GM12878 (cell line): ENCODE measurements around the gene TDRKH. TPM values are rescaled to one million over a fixed set of nuclear protein-coding genes. Genes with fewer than 3 reads are reported as not detected.

Experiments used
- ATAC-seq: fragments of 200-7000 bp; cut with Tn5 transposase; 3 replicates; pipeline ENCODE4 v1.9.1; 2020; ENCODE audit warnings: mild to moderate bottlenecking, moderate library complexity
- BruUV-seq: library from RNA; stranded (reverse); fragments of 400-500 nt; replicated peaks from 2 replicates; lab custom pipeline; 2021; lab: Mats Ljungman, UMichigan
- CTCF ChIA-PET: fragments of 300-600 bp; sonication (Branson Sonifier 250); formaldehyde crosslinking; extraction: SDS; loops from one replicate; lab custom pipeline; 2021; ENCODE audit warnings: inconsistent platforms; lab: Yijun Ruan, JAX
- POLR2A ChIA-PET: fragments of 350-600 bp; formaldehyde crosslinking; extraction: SDS; loops from one replicate; lab custom pipeline; 2021; ENCODE audit warnings: inconsistent platforms; lab: Charles Lee
- RAD21 ChIA-PET: fragments of 300-600 bp; sonication (Branson Sonifier 250); formaldehyde crosslinking; loops from one replicate; lab custom pipeline; 2023; ENCODE audit warnings: antibody characterized with exemption; ENCODE audit not compliant: unreplicated experiment; lab: Charles Lee
- SMC1A ChIA-PET: fragments of 300-600 bp; sonication (Branson Sonifier 250); formaldehyde crosslinking; loops from one replicate; lab custom pipeline; 2023; ENCODE audit not compliant: unreplicated experiment, uncharacterized antibody; lab: Charles Lee
- DNase-seq: peaks from one replicate; pipeline ENCODE4 v3.0.0-alpha.2; 2011; ENCODE audit warnings: low read depth, low spot score
- FAIRE-seq: peaks from 3 replicates; lab custom pipeline; 2011; peaks lifted over from hg19 to GRCh38; lab: Jason Lieb, UNC
- H2AFZ ChIP-seq: 2 replicates; pipeline ENCODE4 v1.6.0; 2011; ENCODE audit warnings: low read depth, low read length, control low read depth; ENCODE audit not compliant: control insufficient read depth
- H3K27ac ChIP-seq: 2 replicates; pipeline ENCODE4 v1.5.1; 2011; ENCODE audit warnings: control low read depth; ENCODE audit not compliant: control insufficient read depth, insufficient read depth
- H3K27me3 ChIP-seq, 2 experiments: replicated peaks in 1 of 2; 2 replicates each; pipeline versions ENCODE4 v1.6.0 to v1.6.1; 2011; ENCODE audit warnings: low read length in 1 of 2; ENCODE audit not compliant: control insufficient read depth in 2 of 2, insufficient read depth in 2 of 2
- H3K36me3 ChIP-seq, 2 experiments: 2 replicates each; pipeline ENCODE4 v1.5.1; 2011; ENCODE audit warnings: low read length in 1 of 2; ENCODE audit not compliant: control insufficient read depth in 2 of 2, insufficient read depth in 2 of 2
- H3K4me1 ChIP-seq: 2 replicates; pipeline ENCODE4 v1.6.1; 2011; ENCODE audit warnings: mild to moderate bottlenecking, low read length, moderate library complexity, mixed read lengths; ENCODE audit not compliant: control insufficient read depth, insufficient read depth
- H3K4me2 ChIP-seq: 2 replicates; pipeline ENCODE4 v1.6.0; 2011; ENCODE audit warnings: control low read depth; ENCODE audit not compliant: control insufficient read depth, insufficient read depth
- H3K4me3 ChIP-seq: fragments of 200-600 bp; sonication (generic); 2 replicates; pipeline ENCODE4 v1.5.1; 2016
- H3K79me2 ChIP-seq: 2 replicates; pipeline ENCODE4 v1.6.0; 2011; ENCODE audit warnings: low read length; ENCODE audit not compliant: control insufficient read depth, insufficient read depth
- H3K9ac ChIP-seq: 2 replicates; pipeline ENCODE4 v1.8.0; 2011; ENCODE audit warnings: low read length, control low read depth, mixed read lengths; ENCODE audit not compliant: control insufficient read depth, insufficient read depth
- H3K9me3 ChIP-seq: replicated peaks from 3 replicates; pipeline ENCODE4 v1.5.1; 2011; ENCODE audit warnings: mild to moderate bottlenecking, low read length; ENCODE audit not compliant: control insufficient read depth, insufficient read depth
- H4K20me1 ChIP-seq: 2 replicates; pipeline ENCODE4 v1.6.0; 2011; ENCODE audit not compliant: control insufficient read depth, insufficient read depth
- CHD2 ChIP-seq: IDR thresholded peaks from 2 replicates; pipeline ENCODE4 v1.6.1; 2011; ENCODE audit warnings: low read depth, low read length, improper control_type of control experiment, borderline replicate concordance
- EGR1 ChIP-seq, 2 experiments: IDR thresholded peaks; 1 replicate in 1 of 2; 2 replicates in 1 of 2; pipeline ENCODE4 v1.6.1; 2011 to 2012; ENCODE audit warnings: low read depth in 2 of 2, low read length in 2 of 2, borderline replicate concordance in 1 of 2, mild to moderate bottlenecking in 1 of 2, moderate library complexity in 1 of 2
- ESRRA ChIP-seq: IDR thresholded peaks from 2 replicates; pipeline ENCODE4 v1.6.1; 2012; ENCODE audit warnings: mild to moderate bottlenecking, low read length, improper control_type of control experiment
- EZH2 ChIP-seq: IDR thresholded peaks from 2 replicates; pipeline ENCODE4 v1.6.1; 2012; ENCODE audit warnings: low read depth, mild to moderate bottlenecking, control low read depth, inconsistent platforms, low read length, borderline replicate concordance; ENCODE audit not compliant: control insufficient read depth
- MYC ChIP-seq: IDR thresholded peaks from 2 replicates; pipeline ENCODE4 v1.6.1; 2011; ENCODE audit warnings: mild to moderate bottlenecking, low read length, moderate library complexity, inconsistent platforms; ENCODE audit not compliant: insufficient read depth, insufficient replicate concordance, insufficient read length, severe bottlenecking
- NFYA ChIP-seq: IDR thresholded peaks from 2 replicates; pipeline ENCODE4 v1.6.1; 2011; ENCODE audit warnings: low read depth, mild to moderate bottlenecking, low read length, improper control_type of control experiment, borderline replicate concordance
- NR2C1 ChIP-seq: fragments of 450-650 bp; IDR thresholded peaks from 2 replicates; pipeline ENCODE4 v1.6.1; 2017; ENCODE audit warnings: antibody characterized with exemption, mild to moderate bottlenecking, moderate library complexity
- PML ChIP-seq: IDR thresholded peaks from 2 replicates; pipeline ENCODE4 v1.6.1; 2012; ENCODE audit warnings: low read length, inconsistent platforms
- SIN3A ChIP-seq: IDR thresholded peaks from 2 replicates; pipeline ENCODE4 v1.6.1; 2012; ENCODE audit warnings: low read depth, low read length, improper control_type of control experiment
- SMARCA5 ChIP-seq: fragments of 450-650 bp; IDR thresholded peaks from 2 replicates; pipeline ENCODE4 v1.6.1; 2017; ENCODE audit warnings: mild to moderate bottlenecking
- SREBF2 ChIP-seq: IDR thresholded peaks from 2 replicates; pipeline ENCODE4 v1.6.1; 2012; ENCODE audit warnings: mild to moderate bottlenecking, low read length
- SUZ12 ChIP-seq: fragments of 200-600 bp; sonication (generic); IDR thresholded peaks from one replicate; pipeline ENCODE4 v1.6.1; 2018; ENCODE audit warnings: antibody characterized with exemption, mild to moderate bottlenecking; ENCODE audit not compliant: unreplicated experiment
- TCF7 ChIP-seq: IDR thresholded peaks from 2 replicates; pipeline ENCODE4 v1.6.1; 2014; ENCODE audit warnings: antibody characterized with exemption, borderline replicate concordance
- ZNF217 ChIP-seq: fragments of 450-650 bp; IDR thresholded peaks from 2 replicates; pipeline ENCODE4 v1.6.1; 2017; ENCODE audit warnings: antibody characterized with exemption, mild to moderate bottlenecking
- WGBS: methylation state at CpG from one replicate; pipeline ENCODE4 v1.1.6; 2016; ENCODE audit warnings: low lambda C conversion rate; ENCODE audit not compliant: insufficient replicate concordance, insufficient coverage; ENCODE audit errors: missing lambda C conversion rate; 5-methylcytosine and 5-hydroxymethylcytosine counted together
- in situ Hi-C: fragments of 300-500 bp; cut with MboI; formaldehyde crosslinking; loops from 9 replicates; pipeline ENCODE4 v1.14.3; 2018; ENCODE audit warnings: mixed read lengths
- intact Hi-C: fragments of 100-400 bp; cut with micrococcal nuclease; formaldehyde crosslinking; loops from one replicate; pipeline ENCODE4 v1.14.2; 2022; ENCODE audit not compliant: unreplicated experiment
- polyA plus RNA-seq, 11 experiments: library from polyadenylated mRNA; depleted of rRNA in 4 of 11; unstranded in 6 of 11; stranded (reverse) in 5 of 11; fragments of >200 nt; fragmentation: Nextera tagmentation in 4 of 11; fragmentation: Illumina TruSeq in 1 of 11; extraction: Ambion mirVana in 4 of 11; extraction: Trizol in 1 of 11; gene quantifications; 1 replicate in 1 of 11; 2 replicates in 10 of 11; pipeline versions ENCODE4 v1.2.1 to v1.2.3, GENCODE V29; 2011 to 2016; ENCODE audit warnings: inconsistent platforms in 2 of 11, missing spikeins in 2 of 11, low read depth in 1 of 11
- total RNA-seq, 4 experiments: library from RNA; depleted of rRNA in 3 of 4; stranded (reverse); fragments of >200 nt in 3 of 4; fragmentation: Illumina TruSeq in 1 of 4; extraction: Trizol in 1 of 4; gene quantifications; 2 replicates each; pipeline versions ENCODE4 v1.2.1 to v1.2.3, GENCODE V29; 2013 to 2021
- TF ChIP-seq, protein P1 (sequence below): fragments of 450-650 bp; formaldehyde crosslinking; IDR thresholded peaks from 2 replicates; pipeline ENCODE4 v1.4.0; 2020; ENCODE audit warnings: mild to moderate bottlenecking, moderate library complexity
- TF ChIP-seq, protein P2 (sequence below): fragments of 450-650 bp; IDR thresholded peaks from 2 replicates; pipeline ENCODE4 v1.6.1; 2017; ENCODE audit warnings: mild to moderate bottlenecking, moderate library complexity

Gene TDRKH
- total and polyA plus RNA-seq, 10 of the 15 experiments (the other 5 are each of a cell fraction or from before 2014, with no cell fraction given), result 1.3 to 8.4 (median 2.9) TPM

DNA sequence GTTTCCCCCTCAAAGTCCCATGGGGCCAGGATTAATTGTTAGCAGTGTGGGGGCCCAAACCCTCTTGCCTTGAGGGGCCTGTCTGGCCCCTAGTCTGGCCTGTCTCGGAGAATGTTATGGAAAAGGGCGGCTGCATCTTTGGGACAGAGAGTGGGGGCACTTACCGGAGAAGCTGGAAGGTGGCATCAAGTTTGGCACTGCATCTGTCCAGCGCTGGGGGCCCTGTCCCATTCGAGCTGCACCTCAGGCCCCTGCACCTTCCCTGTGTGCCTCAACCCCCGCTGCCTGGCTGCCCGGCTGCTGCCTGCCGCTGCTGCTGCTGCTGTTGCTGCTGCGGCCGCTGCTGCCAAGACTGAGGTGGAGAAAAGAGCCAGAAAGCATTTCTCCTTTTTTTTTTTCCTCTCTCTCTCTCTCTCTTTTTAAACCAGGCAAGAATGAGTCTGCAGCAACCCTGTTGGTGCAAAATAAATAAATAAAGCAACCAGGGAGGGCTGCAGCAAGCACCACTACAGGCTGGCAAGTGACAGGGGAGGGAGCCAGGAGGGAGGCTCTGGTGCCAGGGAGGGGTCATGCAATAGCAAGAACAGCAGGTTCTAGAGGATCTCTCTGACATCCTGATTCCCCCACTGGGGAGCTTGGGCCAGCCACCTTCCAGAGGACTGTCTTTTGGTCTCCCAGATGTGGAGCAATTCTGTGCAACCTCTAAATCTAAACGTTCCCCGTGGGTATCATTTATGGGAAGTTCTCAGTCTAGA lies 14.9 kb upstream of the TDRKH start, which contains the start of gene LINGO4:
TSS of gene LINGO4 (minus strand) at position 354 of the 755 bp plus-strand sequence. CDS start 2,715 bp downstream, outside the sequence.
- intact Hi-C loops, result no loop called here
- WGBS, result 37% methylated on average over 12 of the region's 12 CpGs
- peaks cover 0 to 5% of the 10 kb centered on the region in 2 experiments; a peak in 3 of 4 replicates for H3K27me3 ChIP-seq
- POLR2A ChIA-PET, result no interaction called here
- BruUV-seq, result no TSS peak
- FAIRE-seq, result no peak
- DNase-seq, result no peak
- H3K79me2 ChIP-seq, result no peaks in the 10 kb centered on the region
- H3K36me3 ChIP-seq, result no peaks in the 10 kb centered on the region
- no peak within 1 kb of the TSS for H3K27ac ChIP-seq
- H3K4me3 ChIP-seq, result no peak within 1 kb of the TSS
- H2AFZ ChIP-seq, result no peak within 1 kb of the TSS
- no peak within 1 kb of the TSS for H3K9ac ChIP-seq
- RAD21 ChIA-PET, result no interaction called here
- CTCF ChIA-PET, result no interaction called here
- in situ Hi-C loops, result no loop called here
- H4K20me1 ChIP-seq, result no peaks in the 10 kb centered on the region
- H3K9me3 ChIP-seq, result no peaks in the 10 kb centered on the region
- SMC1A ChIA-PET, result no interaction called here
- no peak within 1 kb of the TSS for H3K4me2 ChIP-seq
- H3K4me1 ChIP-seq, result peaks cover 6% of the 10 kb centered on the region; the same call in 1 of the 2 replicates
- no peak for ATAC-seq
- TF ChIP-seq SMARCA5 (no peak), PML (no peak), EZH2 (no peak), SIN3A (no peak), SREBF2 (no peak), CHD2 (no peak), NFYA (no peak), ZNF217 (no peak), NR2C1 (no peak), TCF7 (no peak), MYC (no peak), ESRRA (no peak), SUZ12 (no peak), EGR1 (IDR thresholded peaks at IDR 0.05; ENCODE audit: borderline replicate concordance in 1 of 2, low read depth in 2 of 2, low read length in 2 of 2) (no peak)
- TF ChIP-seq, protein P1, sequence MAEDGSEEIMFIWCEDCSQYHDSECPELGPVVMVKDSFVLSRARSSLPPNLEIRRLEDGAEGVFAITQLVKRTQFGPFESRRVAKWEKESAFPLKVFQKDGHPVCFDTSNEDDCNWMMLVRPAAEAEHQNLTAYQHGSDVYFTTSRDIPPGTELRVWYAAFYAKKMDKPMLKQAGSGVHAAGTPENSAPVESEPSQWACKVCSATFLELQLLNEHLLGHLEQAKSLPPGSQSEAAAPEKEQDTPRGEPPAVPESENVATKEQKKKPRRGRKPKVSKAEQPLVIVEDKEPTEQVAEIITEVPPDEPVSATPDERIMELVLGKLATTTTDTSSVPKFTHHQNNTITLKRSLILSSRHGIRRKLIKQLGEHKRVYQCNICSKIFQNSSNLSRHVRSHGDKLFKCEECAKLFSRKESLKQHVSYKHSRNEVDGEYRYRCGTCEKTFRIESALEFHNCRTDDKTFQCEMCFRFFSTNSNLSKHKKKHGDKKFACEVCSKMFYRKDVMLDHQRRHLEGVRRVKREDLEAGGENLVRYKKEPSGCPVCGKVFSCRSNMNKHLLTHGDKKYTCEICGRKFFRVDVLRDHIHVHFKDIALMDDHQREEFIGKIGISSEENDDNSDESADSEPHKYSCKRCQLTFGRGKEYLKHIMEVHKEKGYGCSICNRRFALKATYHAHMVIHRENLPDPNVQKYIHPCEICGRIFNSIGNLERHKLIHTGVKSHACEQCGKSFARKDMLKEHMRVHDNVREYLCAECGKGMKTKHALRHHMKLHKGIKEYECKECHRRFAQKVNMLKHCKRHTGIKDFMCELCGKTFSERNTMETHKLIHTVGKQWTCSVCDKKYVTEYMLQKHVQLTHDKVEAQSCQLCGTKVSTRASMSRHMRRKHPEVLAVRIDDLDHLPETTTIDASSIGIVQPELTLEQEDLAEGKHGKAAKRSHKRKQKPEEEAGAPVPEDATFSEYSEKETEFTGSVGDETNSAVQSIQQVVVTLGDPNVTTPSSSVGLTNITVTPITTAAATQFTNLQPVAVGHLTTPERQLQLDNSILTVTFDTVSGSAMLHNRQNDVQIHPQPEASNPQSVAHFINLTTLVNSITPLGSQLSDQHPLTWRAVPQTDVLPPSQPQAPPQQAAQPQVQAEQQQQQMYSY (CRISPR knock-in tag), result no peak
- TF ChIP-seq, protein P2, sequence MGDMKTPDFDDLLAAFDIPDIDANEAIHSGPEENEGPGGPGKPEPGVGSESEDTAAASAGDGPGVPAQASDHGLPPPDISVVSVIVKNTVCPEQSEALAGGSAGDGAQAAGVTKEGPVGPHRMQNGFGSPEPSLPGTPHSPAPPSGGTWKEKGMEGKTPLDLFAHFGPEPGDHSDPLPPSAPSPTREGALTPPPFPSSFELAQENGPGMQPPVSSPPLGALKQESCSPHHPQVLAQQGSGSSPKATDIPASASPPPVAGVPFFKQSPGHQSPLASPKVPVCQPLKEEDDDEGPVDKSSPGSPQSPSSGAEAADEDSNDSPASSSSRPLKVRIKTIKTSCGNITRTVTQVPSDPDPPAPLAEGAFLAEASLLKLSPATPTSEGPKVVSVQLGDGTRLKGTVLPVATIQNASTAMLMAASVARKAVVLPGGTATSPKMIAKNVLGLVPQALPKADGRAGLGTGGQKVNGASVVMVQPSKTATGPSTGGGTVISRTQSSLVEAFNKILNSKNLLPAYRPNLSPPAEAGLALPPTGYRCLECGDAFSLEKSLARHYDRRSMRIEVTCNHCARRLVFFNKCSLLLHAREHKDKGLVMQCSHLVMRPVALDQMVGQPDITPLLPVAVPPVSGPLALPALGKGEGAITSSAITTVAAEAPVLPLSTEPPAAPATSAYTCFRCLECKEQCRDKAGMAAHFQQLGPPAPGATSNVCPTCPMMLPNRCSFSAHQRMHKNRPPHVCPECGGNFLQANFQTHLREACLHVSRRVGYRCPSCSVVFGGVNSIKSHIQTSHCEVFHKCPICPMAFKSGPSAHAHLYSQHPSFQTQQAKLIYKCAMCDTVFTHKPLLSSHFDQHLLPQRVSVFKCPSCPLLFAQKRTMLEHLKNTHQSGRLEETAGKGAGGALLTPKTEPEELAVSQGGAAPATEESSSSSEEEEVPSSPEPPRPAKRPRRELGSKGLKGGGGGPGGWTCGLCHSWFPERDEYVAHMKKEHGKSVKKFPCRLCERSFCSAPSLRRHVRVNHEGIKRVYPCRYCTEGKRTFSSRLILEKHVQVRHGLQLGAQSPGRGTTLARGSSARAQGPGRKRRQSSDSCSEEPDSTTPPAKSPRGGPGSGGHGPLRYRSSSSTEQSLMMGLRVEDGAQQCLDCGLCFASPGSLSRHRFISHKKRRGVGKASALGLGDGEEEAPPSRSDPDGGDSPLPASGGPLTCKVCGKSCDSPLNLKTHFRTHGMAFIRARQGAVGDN, result no peak
